ENCODE measurements around the gene MAPK13. TPM values are rescaled to one million over a fixed set of nuclear protein-coding genes. Genes with fewer than 3 reads are reported as not detected.
A peak's percentile ranks its signal among the peaks of the same experiment; 100 is the strongest.

MAPK13 gene
- total RNA-seq, 2 donors from 2014 or later: 7.0 to 10.1 TPM

DNA sequence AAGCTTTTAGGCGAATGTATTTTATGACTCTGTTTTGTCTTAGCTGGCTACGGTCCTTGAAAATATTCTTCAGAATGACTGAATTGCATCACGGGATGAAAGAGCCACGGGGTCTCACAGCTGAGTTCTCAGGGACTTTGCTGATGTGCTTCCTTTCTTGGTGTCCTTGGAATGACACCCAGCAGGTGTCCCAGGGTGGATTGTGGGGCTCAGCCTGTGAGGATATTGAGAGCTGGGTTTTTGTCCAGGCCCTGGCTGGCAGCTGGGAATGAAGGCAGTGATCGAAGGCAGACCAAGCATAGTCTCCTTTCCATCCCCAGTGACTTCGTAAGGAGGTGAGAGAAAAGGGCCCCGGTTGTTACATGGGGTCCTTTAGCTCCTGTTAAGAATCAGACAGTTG, 18.8 kb upstream of the MAPK13 start:
- DNase-seq (ENCODE audit: low spot score): no peak
- intact Hi-C loops (cut with DNase I): no loop called here

- intact Hi-C loops (cut with DNase I): no loop called here
- DNase-seq (ENCODE audit: low spot score): no peak
These were observed 17.3 kb upstream of the MAPK13 start for GRCh38 chr6:36113049-36113448.

DNA sequence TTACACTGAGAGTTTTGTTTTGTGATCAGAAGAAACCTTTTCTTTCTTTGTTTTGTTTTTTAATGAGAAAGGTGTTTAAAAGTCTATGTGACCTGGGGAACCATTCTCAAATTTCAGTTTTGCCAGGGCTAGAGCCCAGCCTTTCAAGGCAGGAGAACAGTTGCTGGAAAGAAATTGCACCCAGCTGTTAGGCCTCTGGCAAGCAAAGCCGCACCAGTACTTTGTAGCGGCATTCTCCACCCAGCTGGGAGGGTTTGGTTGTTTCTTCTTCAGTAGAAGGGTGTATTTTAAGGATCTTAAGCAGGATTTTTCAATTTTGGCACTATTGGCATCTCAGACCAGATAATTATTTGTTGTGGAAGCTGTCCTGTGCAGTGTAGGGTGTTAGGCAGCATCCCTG, 16.6 kb upstream of the MAPK13 start:
- DNase-seq (ENCODE audit: low spot score): no peak
- intact Hi-C loops (cut with DNase I): no loop called here

DNA sequence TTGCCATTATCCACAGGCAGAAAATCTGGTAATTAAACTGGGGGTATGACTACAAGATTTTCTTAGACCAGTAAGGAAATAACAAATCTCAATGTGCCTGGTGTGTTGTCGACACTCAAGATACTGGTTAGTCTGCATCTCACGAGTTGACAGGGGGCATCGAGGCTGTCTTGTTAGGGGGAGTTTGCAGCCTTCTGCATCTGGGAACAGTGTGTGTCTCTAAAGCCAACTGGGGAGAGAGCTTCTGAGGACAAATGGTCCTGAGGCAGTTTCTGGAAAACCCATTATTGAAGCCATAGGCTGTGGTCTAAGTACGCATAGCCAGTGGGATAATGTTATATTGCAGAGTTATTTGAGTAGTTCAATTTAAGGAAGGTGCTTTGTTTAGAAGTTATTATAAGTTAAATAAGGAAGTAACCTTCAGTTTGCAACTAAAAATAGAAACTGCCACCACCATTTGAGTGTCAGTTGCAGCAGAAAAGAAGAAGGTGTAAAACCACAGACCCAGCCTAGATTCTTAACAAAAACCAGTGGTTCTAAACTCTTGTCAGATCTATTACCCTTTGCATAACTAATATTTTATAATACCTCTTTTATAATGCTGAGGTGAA, 15.4 kb upstream of the MAPK13 start:
- no peak for DNase-seq (ENCODE audit: low spot score)
- intact Hi-C loops (cut with DNase I): no loop called here

GRCh38 chr6:36115412-36115811, 14.9 kb upstream of the MAPK13 start:
- DNase-seq (ENCODE audit: low spot score): no peak
- intact Hi-C loops (cut with DNase I): no loop called here

- no peak for DNase-seq (ENCODE audit: low spot score)
- intact Hi-C loops (cut with DNase I): no loop called here
These were observed 14.0 kb upstream of the MAPK13 start for GRCh38 chr6:36116066-36116864.

DNA sequence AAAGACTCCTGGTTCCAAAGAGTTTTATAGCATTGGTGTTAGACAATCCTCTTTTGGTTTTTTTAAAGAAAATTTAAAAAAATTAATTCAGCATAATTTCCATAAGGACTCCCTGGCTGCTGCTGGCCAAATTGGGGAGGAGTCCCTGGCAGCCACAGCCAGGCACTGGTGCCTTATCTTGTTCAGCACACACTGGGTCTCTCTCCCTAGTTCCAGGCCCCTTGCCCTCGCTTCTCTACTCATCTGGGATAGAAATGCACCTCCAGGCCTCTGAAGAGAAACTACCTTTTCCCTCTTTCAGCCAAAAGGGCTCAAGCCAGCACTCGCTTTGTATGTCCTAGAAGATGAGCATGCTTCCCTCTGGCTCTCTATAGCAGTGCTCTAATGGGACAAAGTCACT, 13.4 kb upstream of the MAPK13 start:
- intact Hi-C loops (cut with DNase I): no loop called here
- DNase-seq (ENCODE audit: low spot score): no peak

GRCh38 chr6:36117658-36118549, 12.4 kb upstream of the MAPK13 start:
- intact Hi-C loops (cut with DNase I): no loop called here
- DNase-seq (ENCODE audit: low spot score): no peak

- no peak for DNase-seq (ENCODE audit: low spot score)
- intact Hi-C loops (cut with DNase I): no loop called here
These were observed 11.7 kb upstream of the MAPK13 start for GRCh38 chr6:36118550-36119107.

DNA sequence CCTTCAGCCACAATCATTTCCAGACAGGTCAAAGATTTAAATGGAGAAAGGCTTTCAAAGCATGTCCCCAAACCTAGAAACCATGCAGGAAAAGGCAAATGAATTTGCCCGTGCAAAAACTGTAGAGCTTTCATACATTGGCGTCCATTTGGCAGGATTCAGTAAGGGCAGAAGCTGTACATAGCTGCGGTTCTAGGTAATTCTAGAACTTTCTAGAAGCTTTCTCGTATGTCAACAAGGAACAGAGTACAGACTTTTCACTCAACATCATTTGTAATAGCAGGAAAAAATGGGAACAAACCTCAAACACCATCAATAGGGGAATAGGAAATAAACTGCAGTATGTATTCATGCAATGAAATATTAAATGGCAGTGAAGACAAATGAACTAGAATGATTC, 11.1 kb upstream of the MAPK13 start:
- intact Hi-C loops (cut with DNase I): no loop called here

GRCh38 chr6:36120018-36120417, 10.3 kb upstream of the MAPK13 start:
- no peak for DNase-seq (ENCODE audit: low spot score)
- intact Hi-C loops (cut with DNase I): loop anchor here (10.0 kb wide), 3 partner anchors 75 to 245 kb away; partner anchors contain the start of gene BRPF3 (in 1 of the 2)

More for the DNA sequence above, 11.1 kb upstream of the MAPK13 start:
- no peak for DNase-seq (ENCODE audit: low spot score)

GRCh38 chr6:36120539-36120938, 9.8 kb upstream of the MAPK13 start:
- intact Hi-C loops (cut with DNase I): loop anchor here (10.0 kb wide), 3 partner anchors 74 to 244 kb away; partner anchors contain the start of gene BRPF3 (in 1 of the 2)
- DNase-seq (ENCODE audit: low spot score): no peak

DNA sequence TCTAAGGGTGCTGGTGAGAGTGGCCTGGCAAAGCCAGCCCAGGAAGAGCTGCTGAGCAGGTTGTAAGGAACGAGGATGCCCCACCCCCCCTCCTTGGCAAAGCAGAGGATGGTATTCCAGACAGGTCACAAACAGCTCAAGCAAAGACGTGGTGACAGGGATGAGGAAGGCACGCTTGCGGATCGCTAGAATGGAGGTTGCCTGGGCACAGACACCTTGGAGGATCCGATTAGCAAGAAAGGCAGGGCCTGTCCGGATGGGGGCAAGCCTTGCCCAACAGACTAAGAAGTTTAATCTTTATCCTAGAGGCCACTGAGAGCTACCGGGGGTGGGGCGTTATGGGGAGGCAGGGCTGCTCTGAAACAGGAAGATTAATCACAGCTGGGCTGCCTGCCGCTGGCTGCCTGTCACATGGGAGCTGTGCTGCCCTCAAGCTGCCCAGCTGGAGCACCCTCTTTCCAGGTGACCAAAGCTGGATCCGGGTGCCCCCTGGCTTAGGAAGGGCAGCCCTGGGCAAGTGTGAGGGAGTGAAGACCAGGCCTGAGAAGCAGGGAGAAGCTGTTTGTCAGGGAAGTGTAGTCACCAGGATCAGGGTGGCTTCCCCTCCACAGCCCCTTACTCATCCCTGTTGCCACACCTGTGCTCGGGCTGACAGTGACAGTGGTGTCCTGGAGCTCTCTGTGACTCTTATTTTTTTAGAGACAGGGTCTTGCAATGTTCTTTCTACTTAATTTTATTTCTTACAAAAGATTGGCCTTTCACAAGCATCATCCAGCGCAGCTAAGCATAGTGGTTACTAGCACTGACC, 9.1 kb upstream of the MAPK13 start:
- intact Hi-C loops (cut with DNase I): loop anchor here (10.0 kb wide), 3 partner anchors 74 to 244 kb away; partner anchors contain the start of gene BRPF3 (in 1 of the 2)

DNA sequence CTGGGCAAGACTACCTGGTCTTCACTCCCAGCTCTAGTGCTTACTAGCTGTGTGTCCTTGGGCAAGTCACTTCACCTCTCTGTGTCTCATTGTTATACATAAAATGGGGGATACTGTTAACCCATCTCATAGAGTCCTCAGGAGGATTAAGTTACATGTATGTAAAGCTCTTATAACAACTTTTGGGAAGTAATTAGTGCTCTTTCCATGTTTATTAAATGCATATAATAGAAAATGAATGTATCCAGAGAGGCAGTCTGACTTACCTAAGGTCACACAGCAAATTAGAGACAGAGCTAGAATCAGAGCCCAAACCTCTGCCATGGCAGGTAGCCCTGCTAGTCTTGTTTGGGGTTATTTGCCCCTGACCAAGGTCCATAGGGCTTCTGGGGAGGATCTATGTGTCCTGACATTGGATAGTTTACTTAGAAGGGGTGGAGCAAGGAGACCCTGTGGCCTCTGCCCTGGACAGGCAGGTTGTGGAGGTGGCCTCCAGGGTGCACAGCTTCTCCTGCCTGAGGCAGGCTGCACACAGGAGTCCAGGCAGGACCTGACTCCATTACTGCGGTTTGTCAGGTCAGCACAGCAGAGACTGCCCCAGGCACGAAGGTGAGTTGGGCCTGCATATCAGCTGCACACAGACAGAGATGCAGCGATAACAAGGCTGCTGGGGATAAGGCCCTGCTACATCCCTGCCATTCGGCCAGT, 8.4 kb upstream of the MAPK13 start:
- no peak for DNase-seq (ENCODE audit: low spot score)
- intact Hi-C loops (cut with DNase I): loop anchor here (10.0 kb wide), 3 partner anchors 73 to 243 kb away; partner anchors contain the start of gene BRPF3 (in 1 of the 2)

More for the DNA sequence above, 9.1 kb upstream of the MAPK13 start:
- DNase-seq (ENCODE audit: low spot score): peak; percentile 89

DNA sequence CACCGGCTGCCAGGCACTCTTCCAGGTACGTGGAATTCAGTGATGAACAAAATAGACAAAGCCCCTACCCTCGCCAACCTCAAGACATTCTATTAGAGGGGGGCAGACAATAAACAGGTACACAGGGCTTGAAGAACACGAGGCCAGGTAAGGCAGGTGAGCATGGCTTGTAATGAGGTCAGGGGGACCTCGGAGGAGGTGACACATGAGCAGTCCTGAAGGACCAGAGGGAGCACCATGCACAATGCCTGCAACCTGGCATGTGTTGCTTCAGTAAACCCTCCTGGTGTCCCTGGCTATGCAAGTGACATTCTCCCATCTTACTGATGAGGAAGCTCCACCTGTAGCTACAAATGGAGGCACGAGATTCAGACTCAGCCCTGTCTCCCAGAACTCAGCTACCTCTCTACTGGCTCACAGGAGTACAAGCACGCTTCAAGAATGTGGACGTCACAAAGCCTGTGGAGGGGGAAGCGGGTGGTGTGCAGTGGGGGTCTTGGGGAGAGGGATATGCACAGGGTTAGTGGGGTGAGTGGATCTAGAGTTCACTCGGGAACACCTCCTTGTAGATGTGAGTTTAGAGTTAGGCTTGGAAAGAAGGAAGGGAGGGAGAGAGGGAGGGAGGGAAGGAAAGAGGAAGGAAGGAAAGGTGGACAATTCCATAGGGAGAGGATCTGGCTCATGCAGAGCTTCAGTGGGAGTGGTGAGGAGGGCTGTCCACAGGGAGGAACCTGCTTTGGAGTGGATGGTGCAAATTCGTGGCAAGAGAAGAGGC, 7.6 kb upstream of the MAPK13 start:
- DNase-seq (ENCODE audit: low spot score): no peak

DNA sequence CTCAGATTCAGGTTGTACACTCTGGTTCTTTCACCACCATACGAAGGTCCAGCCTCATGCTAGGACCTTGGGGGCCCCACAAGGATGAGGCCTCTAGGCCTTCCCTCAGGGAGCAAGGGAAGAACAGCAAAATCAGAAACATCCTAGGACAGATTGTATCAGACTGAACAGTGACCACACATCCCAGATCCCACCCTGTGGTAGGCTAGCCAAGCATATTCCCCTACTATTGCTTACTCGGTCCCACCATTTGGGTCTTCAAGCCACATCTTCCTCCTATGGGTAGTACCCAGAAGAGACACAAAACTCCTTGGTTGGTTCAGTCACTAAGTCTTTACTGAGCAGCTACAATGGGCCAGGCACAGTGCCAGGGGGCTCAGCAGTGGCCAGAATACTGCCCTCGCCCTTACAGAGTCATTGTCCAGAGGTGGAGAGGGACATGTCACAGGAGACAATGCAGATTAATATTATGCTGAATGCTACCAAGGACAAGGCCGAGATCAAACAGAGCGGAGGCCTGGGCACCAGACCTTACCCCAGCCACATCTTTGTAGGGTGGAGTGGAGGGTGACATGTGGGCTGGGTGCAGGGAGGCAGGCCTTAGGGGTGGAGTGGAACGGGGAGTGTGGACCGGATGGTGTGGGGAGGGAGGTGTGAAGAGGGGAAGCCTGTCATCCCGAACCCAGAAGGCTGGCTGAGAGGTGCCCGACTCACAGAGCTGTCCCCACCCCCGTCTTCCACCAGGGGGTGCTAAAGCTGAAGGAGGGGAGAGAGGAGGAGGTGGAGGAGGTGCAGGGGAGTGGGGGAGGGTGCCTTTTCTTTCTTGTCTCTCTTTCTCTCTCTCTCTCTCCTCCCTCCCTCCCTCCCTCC, 6.8 kb upstream of the MAPK13 start:
- intact Hi-C loops (cut with DNase I): loop anchor here (10.0 kb wide), 3 partner anchors 71 to 241 kb away; partner anchors contain the start of gene BRPF3 (in 1 of the 2)
- peak; percentile 93 for DNase-seq (ENCODE audit: low spot score)

More for the DNA sequence above, 7.6 kb upstream of the MAPK13 start:
- intact Hi-C loops (cut with DNase I): loop anchor here (10.0 kb wide), 3 partner anchors 72 to 242 kb away; partner anchors contain the start of gene BRPF3 (in 1 of the 2)

All from posterior vena cava (tissue), 2 donors.